Duodenal mucosa (tissue), 2 donors: ENCODE data around the gene SHANK2.

Experiments
- H3K27ac ChIP-seq: one replicate; pipeline ENCODE4 v1.7.0; 2013; ENCODE audit warnings: low read depth, low read length
- H3K27me3 ChIP-seq, 2 donors: one replicate each; pipeline ENCODE4 v1.7.0; 2013; ENCODE audit warnings: low read length in 2 of 2, control low read depth in 1 of 2; ENCODE audit not compliant: insufficient read depth in 2 of 2, control insufficient read depth in 1 of 2
- H3K36me3 ChIP-seq, 2 donors: one replicate each; pipeline ENCODE4 v1.7.0; 2013; ENCODE audit warnings: low read length in 2 of 2, control low read depth in 1 of 2; ENCODE audit not compliant: insufficient read depth in 2 of 2, control insufficient read depth in 1 of 2
- H3K4me1 ChIP-seq, 2 donors: one replicate each; pipeline ENCODE4 v1.7.0; 2013; ENCODE audit warnings: low read length in 2 of 2, control low read depth in 1 of 2; ENCODE audit not compliant: insufficient read depth in 2 of 2, control insufficient read depth in 1 of 2
- H3K4me3 ChIP-seq, 2 donors: one replicate each; pipeline ENCODE4 v1.7.0; 2013; ENCODE audit warnings: low read length in 2 of 2, low read depth in 1 of 2
- H3K9ac ChIP-seq, 2 donors: one replicate each; pipeline ENCODE4 v1.7.0; 2013; ENCODE audit warnings: low read length in 2 of 2, low read depth in 1 of 2
- H3K9me3 ChIP-seq, 2 donors: one replicate each; pipeline ENCODE4 v1.7.0; 2013; ENCODE audit warnings: low read length in 2 of 2, control low read depth in 1 of 2; ENCODE audit not compliant: control insufficient read depth in 1 of 2

Gene SHANK2

GRCh38 chr11:71252269-71252769 is at the start of gene SHANK2:
Gene SHANK2, minus strand, starts transcription at chr11:71252577. Its CDS starts 105,251 bp downstream, at chr11:71147326.
- H3K9ac ChIP-seq: peak within 1 kb of the TSS; percentile 66 to 69
- peaks cover 0 to 4% of the 10 kb centered on the region in 2 donors for H3K27me3 ChIP-seq
- no peaks in the 10 kb centered on the region for H3K9me3 ChIP-seq
- peaks cover 7 to 12% of the 10 kb centered on the region in 2 donors for H3K4me1 ChIP-seq
- peak within 1 kb of the TSS; percentile 80 to 82 for H3K4me3 ChIP-seq
- no peaks in the 10 kb centered on the region for H3K36me3 ChIP-seq
- peak within 1 kb of the TSS; percentile 73 for H3K27ac ChIP-seq

GRCh38 chr11:71301858-71302533 is 49.6 kb upstream of the SHANK2 start:
- no peaks in the 10 kb centered on the region for H3K9me3 ChIP-seq

GRCh38 chr11:71301046-71301857 is 48.9 kb upstream of the SHANK2 start:
- no peak overlapping the region for H3K4me3 ChIP-seq
- no peak overlapping the region for H3K27ac ChIP-seq
- no peaks in the 10 kb centered on the region for H3K4me1 ChIP-seq
- H3K9ac ChIP-seq: no peak overlapping the region
- no peaks in the 10 kb centered on the region for H3K9me3 ChIP-seq
- H3K27me3 ChIP-seq: no peaks in the 10 kb centered on the region
- no peaks in the 10 kb centered on the region for H3K36me3 ChIP-seq

More at GRCh38 chr11:71301858-71302533, 49.6 kb upstream of the SHANK2 start:
- no peaks in the 10 kb centered on the region for H3K4me1 ChIP-seq
- H3K9ac ChIP-seq: no peak overlapping the region
- no peak overlapping the region for H3K4me3 ChIP-seq
- no peaks in the 10 kb centered on the region for H3K27me3 ChIP-seq
- no peak overlapping the region for H3K27ac ChIP-seq
- no peaks in the 10 kb centered on the region for H3K36me3 ChIP-seq

GRCh38 chr11:71300187-71300586 is 47.8 kb upstream of the SHANK2 start:
- H3K9me3 ChIP-seq: no peaks in the 10 kb centered on the region
- no peaks in the 10 kb centered on the region for H3K4me1 ChIP-seq
- H3K36me3 ChIP-seq: no peaks in the 10 kb centered on the region
- H3K9ac ChIP-seq: no peak overlapping the region
- no peak overlapping the region for H3K27ac ChIP-seq
- no peaks in the 10 kb centered on the region for H3K27me3 ChIP-seq
- H3K4me3 ChIP-seq: no peak overlapping the region

GRCh38 chr11:71298761-71299181 is 46.4 kb upstream of the SHANK2 start:
- Histone ChIP-seq H3K4me1 (no peaks in the 10 kb centered on the region), H3K36me3 (peaks cover 0 to 4% of the 10 kb centered on the region in 2 donors), H3K27ac (no peak overlapping the region), H3K4me3 (no peak overlapping the region), H3K9me3 (no peaks in the 10 kb centered on the region), H3K27me3 (no peaks in the 10 kb centered on the region), H3K9ac (no peak overlapping the region)

- Histone ChIP-seq H3K27ac (no peak overlapping the region), H3K4me1 (no peaks in the 10 kb centered on the region), H3K4me3 (no peak overlapping the region), H3K36me3 (peaks cover 0 to 4% of the 10 kb centered on the region in 2 donors), H3K27me3 (no peaks in the 10 kb centered on the region), H3K9me3 (no peaks in the 10 kb centered on the region), H3K9ac (no peak overlapping the region)
Observed at GRCh38 chr11:71298016-71298550, 45.7 kb upstream of the SHANK2 start.

GRCh38 chr11:71294846-71295600 is 42.6 kb upstream of the SHANK2 start:
- H3K27me3 ChIP-seq: no peaks in the 10 kb centered on the region

GRCh38 chr11:71293961-71294782 is 41.8 kb upstream of the SHANK2 start:
- Histone ChIP-seq H3K9me3 (no peaks in the 10 kb centered on the region), H3K36me3 (peaks cover 0 to 4% of the 10 kb centered on the region in 2 donors), H3K9ac (no peak overlapping the region), H3K4me1 (no peaks in the 10 kb centered on the region), H3K27me3 (no peaks in the 10 kb centered on the region), H3K27ac (no peak overlapping the region), H3K4me3 (no peak overlapping the region)

More at GRCh38 chr11:71294846-71295600, 42.6 kb upstream of the SHANK2 start:
- H3K9ac ChIP-seq: no peak overlapping the region
- H3K4me1 ChIP-seq: no peaks in the 10 kb centered on the region
- H3K27ac ChIP-seq: no peak overlapping the region
- peaks cover 0 to 4% of the 10 kb centered on the region in 2 donors for H3K36me3 ChIP-seq
- H3K4me3 ChIP-seq: no peak overlapping the region
- no peaks in the 10 kb centered on the region for H3K9me3 ChIP-seq
